HL-60 (cell line): ENCODE measurements around the gene MRGPRX2.

Experiments
- GABPA ChIP-seq: IDR thresholded peaks from 2 replicates; pipeline ENCODE4 v1.6.1; 2012; ENCODE audit warnings: low read depth
- POLR2AphosphoS5 ChIP-seq: IDR thresholded peaks from 2 replicates; pipeline ENCODE4 v1.6.1; 2012; ENCODE audit warnings: low read depth
- TF ChIP-seq, protein P1 (sequence below): IDR thresholded peaks from one replicate; pipeline ENCODE4 v1.5.1; 2011; ENCODE audit warnings: low read length, control low read depth, inconsistent platforms; ENCODE audit not compliant: insufficient read depth

DNA sequence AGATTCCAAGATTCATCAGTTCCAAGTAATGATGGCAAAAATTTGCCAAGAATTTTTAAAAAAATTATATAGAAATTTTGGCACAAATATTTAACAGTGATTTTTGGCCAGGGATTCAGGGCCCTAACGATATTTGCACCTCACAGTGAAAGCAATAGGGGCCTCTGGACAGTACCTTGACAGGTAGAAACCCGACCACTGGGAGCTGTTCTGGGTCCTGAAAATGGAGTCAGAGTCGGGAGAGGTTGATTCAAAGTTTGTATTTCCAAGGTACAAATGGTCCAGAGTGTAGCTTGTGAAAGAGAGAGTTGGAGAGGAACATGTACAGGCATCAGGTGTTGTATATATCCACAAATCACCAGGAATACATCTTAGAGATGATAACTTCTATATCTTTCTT is 41.6 kb downstream of the MRGPRX2 start:
- TF ChIP-seq, protein P1, sequence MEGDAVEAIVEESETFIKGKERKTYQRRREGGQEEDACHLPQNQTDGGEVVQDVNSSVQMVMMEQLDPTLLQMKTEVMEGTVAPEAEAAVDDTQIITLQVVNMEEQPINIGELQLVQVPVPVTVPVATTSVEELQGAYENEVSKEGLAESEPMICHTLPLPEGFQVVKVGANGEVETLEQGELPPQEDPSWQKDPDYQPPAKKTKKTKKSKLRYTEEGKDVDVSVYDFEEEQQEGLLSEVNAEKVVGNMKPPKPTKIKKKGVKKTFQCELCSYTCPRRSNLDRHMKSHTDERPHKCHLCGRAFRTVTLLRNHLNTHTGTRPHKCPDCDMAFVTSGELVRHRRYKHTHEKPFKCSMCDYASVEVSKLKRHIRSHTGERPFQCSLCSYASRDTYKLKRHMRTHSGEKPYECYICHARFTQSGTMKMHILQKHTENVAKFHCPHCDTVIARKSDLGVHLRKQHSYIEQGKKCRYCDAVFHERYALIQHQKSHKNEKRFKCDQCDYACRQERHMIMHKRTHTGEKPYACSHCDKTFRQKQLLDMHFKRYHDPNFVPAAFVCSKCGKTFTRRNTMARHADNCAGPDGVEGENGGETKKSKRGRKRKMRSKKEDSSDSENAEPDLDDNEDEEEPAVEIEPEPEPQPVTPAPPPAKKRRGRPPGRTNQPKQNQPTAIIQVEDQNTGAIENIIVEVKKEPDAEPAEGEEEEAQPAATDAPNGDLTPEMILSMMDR: no peak
- TF ChIP-seq POLR2AphosphoS5 (no peak), GABPA (no peak)
